Measurements from ENCODE around the gene GREM1.

GREM1 gene

DNA sequence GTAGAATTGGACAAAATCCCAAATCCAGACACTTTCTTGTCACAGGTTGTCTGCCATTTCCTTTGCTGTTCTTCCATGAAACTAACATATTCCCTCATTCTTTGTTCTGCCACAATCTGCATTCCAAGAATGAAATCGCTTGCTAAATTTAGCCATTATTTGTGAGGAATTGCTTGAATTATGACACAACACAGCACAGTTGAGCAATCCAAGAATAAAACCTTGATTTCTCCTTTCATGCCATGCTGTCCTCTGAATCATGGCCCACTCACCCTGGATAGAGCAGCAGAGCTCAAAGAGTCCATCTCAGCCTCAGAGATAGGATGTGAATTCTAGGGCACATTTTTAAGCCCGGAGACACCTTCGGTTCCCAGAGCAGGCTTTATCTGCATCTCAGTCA, 35.2 kb upstream of the GREM1 start:
- no peak overlapping the region for H3K9ac ChIP-seq (ENCODE audit: low read depth, low read length)
- H3K27ac ChIP-seq (ENCODE audit: low read depth, low read length), result no peak overlapping the region
- no peaks in the 10 kb centered on the region for H3K27me3 ChIP-seq (ENCODE audit: control insufficient read depth, insufficient read depth, low read length)
- peaks cover 10% of the 10 kb centered on the region for H3K4me1 ChIP-seq (ENCODE audit: control insufficient read depth, insufficient read depth, low read length)
- 0 out of 2 replicates have a peak, but pooled peaks cover 4% of the 10 kb centered on the region for H3K36me3 ChIP-seq (ENCODE audit: control insufficient read depth, insufficient read depth, low read length)
- no peaks in the 10 kb centered on the region for H3K9me3 ChIP-seq (ENCODE audit: control insufficient read depth, insufficient read depth, low read length)
- no peak overlapping the region for H3K4me3 ChIP-seq (ENCODE audit: low read depth, low read length)

DNA sequence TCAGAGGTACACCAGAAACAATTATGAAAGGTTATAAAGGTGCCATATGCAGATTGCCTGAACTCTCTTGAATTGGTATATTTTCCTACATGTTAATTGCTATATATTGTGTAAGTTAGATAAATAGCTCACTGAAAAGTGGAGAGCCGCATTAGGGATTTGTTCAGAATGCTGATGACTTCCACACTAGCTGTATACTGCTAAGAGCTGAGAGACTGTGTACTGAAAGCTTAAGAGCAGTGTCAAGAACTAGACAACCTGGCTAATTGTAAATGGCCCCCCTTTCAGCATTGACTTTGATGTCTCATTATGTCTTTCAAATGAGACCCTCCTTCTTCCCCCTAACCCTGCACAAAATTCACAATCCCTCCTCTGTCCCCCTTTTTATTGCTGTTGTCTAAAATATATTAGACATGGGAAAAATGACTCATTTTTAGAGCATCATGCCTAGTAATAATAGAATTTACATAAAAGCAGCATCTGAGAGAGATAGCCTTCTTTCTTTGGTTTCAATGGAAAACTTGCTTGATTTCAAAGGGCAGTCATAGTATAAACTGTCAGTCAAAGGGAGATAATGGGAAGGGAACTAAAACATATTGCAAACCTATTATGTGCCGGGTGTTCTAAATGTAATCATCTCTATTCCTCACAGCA, 34.7 kb upstream of the GREM1 start:
- Histone ChIP-seq H3K9ac (ENCODE audit: low read depth, low read length) (no peak overlapping the region), H3K27ac (ENCODE audit: low read depth, low read length) (no peak overlapping the region), H3K36me3 (ENCODE audit: control insufficient read depth, insufficient read depth, low read length) (0 out of 2 replicates have a peak, but pooled peaks cover 4% of the 10 kb centered on the region), H3K9me3 (ENCODE audit: control insufficient read depth, insufficient read depth, low read length) (no peaks in the 10 kb centered on the region), H3K27me3 (ENCODE audit: control insufficient read depth, insufficient read depth, low read length) (no peaks in the 10 kb centered on the region), H3K4me3 (ENCODE audit: low read depth, low read length) (no peak overlapping the region), H3K4me1 (ENCODE audit: control insufficient read depth, insufficient read depth, low read length) (peaks cover 6% of the 10 kb centered on the region; the same call in 1 of the 2 replicates)

DNA sequence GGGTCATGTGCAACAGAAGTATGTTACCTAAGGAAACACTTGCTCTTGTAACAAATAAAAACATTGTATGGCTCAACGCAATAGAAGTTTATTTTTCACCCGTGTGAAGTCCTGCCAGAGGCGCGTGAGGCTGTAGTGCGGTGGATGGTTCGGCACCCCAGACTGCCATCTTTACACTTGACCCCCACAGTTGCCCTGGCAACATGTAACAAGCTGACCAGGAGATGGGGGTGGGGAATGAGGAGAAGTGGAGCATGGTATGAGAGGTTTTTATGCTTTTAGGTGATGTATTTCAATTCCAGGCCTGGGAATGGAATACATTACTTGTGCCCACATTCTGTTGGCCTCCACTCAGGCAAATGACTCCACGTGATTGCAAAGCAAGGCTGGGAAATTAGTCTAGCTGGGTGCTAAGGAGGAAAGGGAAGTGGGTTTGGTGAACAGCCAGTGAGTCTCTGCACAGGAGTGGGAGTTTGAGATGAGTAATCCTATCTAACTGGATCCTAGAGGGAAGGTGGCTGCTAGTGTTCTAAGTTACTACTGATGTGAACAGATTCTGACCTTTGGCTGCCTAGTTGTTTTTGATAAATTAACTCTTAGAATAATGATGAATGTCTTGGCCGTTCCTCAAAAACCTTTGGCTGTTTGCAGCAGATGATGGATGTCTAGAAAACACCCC, 33.8 kb upstream of the GREM1 start:
- H3K4me3 ChIP-seq (ENCODE audit: low read depth, low read length), result no peak overlapping the region
- peaks cover 6% of the 10 kb centered on the region; the same call in 1 of the 2 replicates for H3K4me1 ChIP-seq (ENCODE audit: control insufficient read depth, insufficient read depth, low read length)
- no peaks in the 10 kb centered on the region for H3K27me3 ChIP-seq (ENCODE audit: control insufficient read depth, insufficient read depth, low read length)
- no peak overlapping the region for H3K27ac ChIP-seq (ENCODE audit: low read depth, low read length)
- H3K36me3 ChIP-seq (ENCODE audit: control insufficient read depth, insufficient read depth, low read length), result 0 out of 2 replicates have a peak, but pooled peaks cover 4% of the 10 kb centered on the region
- no peak overlapping the region for H3K9ac ChIP-seq (ENCODE audit: low read depth, low read length)
- no peaks in the 10 kb centered on the region for H3K9me3 ChIP-seq (ENCODE audit: control insufficient read depth, insufficient read depth, low read length)

- H3K9me3 ChIP-seq (ENCODE audit: control insufficient read depth, insufficient read depth, low read length), result no peaks in the 10 kb centered on the region
- peaks cover 6% of the 10 kb centered on the region; the same call in 1 of the 2 replicates for H3K4me1 ChIP-seq (ENCODE audit: control insufficient read depth, insufficient read depth, low read length)
- no peak overlapping the region for H3K27ac ChIP-seq (ENCODE audit: low read depth, low read length)
- H3K9ac ChIP-seq (ENCODE audit: low read depth, low read length), result no peak overlapping the region
- no peaks in the 10 kb centered on the region for H3K27me3 ChIP-seq (ENCODE audit: control insufficient read depth, insufficient read depth, low read length)
- no peak overlapping the region for H3K4me3 ChIP-seq (ENCODE audit: low read depth, low read length)
- H3K36me3 ChIP-seq (ENCODE audit: control insufficient read depth, insufficient read depth, low read length), result 0 out of 2 replicates have a peak, but pooled peaks cover 4% of the 10 kb centered on the region
Observed at GRCh38 chr15:32685576-32685975, 32.2 kb upstream of the GREM1 start.

- no peaks in the 10 kb centered on the region for H3K9me3 ChIP-seq (ENCODE audit: control insufficient read depth, insufficient read depth, low read length)
- peaks cover 6% of the 10 kb centered on the region; the same call in 1 of the 2 replicates for H3K4me1 ChIP-seq (ENCODE audit: control insufficient read depth, insufficient read depth, low read length)
- no peaks in the 10 kb centered on the region for H3K27me3 ChIP-seq (ENCODE audit: control insufficient read depth, insufficient read depth, low read length)
- no peak overlapping the region for H3K4me3 ChIP-seq (ENCODE audit: low read depth, low read length)
- no peak overlapping the region for H3K27ac ChIP-seq (ENCODE audit: low read depth, low read length)
- H3K36me3 ChIP-seq (ENCODE audit: control insufficient read depth, insufficient read depth, low read length), result 0 out of 2 replicates have a peak, but pooled peaks cover 4% of the 10 kb centered on the region
- no peak overlapping the region for H3K9ac ChIP-seq (ENCODE audit: low read depth, low read length)
Observed at GRCh38 chr15:32687556-32687955, 30.2 kb upstream of the GREM1 start.

DNA sequence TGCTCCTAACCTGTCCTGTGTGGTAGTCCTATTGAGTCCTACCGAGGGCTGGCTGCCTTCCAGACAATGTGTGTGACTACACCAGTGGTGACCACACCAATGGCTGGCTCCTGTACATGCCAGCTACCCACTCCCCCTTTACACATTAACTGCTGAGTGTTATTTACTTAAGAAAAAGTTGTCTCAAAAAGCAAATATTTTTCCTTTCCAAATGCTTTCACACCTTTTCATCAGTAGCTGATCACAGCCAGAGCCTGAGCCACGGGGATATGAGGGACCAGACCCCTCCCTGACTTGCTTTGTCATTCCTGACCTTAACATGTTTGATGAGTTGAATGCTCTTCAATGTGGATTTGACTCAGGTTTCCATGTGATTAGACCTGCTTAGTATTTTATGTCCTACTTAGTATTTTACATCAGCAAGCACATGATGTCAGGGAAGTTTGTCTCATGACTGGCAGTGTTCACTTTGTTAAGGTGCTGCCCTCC, 29.6 kb upstream of the GREM1 start:
- Histone ChIP-seq H3K9me3 (ENCODE audit: control insufficient read depth, insufficient read depth, low read length) (no peaks in the 10 kb centered on the region), H3K9ac (ENCODE audit: low read depth, low read length) (no peak overlapping the region), H3K36me3 (ENCODE audit: control insufficient read depth, insufficient read depth, low read length) (0 out of 2 replicates have a peak, but pooled peaks cover 4% of the 10 kb centered on the region), H3K27ac (ENCODE audit: low read depth, low read length) (no peak overlapping the region), H3K27me3 (ENCODE audit: control insufficient read depth, insufficient read depth, low read length) (no peaks in the 10 kb centered on the region), H3K4me1 (ENCODE audit: control insufficient read depth, insufficient read depth, low read length) (peaks cover 6% of the 10 kb centered on the region; the same call in 1 of the 2 replicates), H3K4me3 (ENCODE audit: low read depth, low read length) (no peak overlapping the region)

- H3K36me3 ChIP-seq (ENCODE audit: control insufficient read depth, insufficient read depth, low read length), result no peaks in the 10 kb centered on the region
- no peaks in the 10 kb centered on the region for H3K27me3 ChIP-seq (ENCODE audit: control insufficient read depth, insufficient read depth, low read length)
- H3K9me3 ChIP-seq (ENCODE audit: control insufficient read depth, insufficient read depth, low read length), result no peaks in the 10 kb centered on the region
- H3K4me3 ChIP-seq (ENCODE audit: low read depth, low read length), result no peak overlapping the region
- H3K27ac ChIP-seq (ENCODE audit: low read depth, low read length), result no peak overlapping the region
- peaks cover 3% of the 10 kb centered on the region for H3K4me1 ChIP-seq (ENCODE audit: control insufficient read depth, insufficient read depth, low read length)
- no peak overlapping the region for H3K9ac ChIP-seq (ENCODE audit: low read depth, low read length)
Observed at GRCh38 chr15:32690941-32691688, 26.7 kb upstream of the GREM1 start.

GRCh38 chr15:32691689-32692038, 26.1 kb upstream of the GREM1 start:
- Histone ChIP-seq H3K4me3 (ENCODE audit: low read depth, low read length) (no peak overlapping the region), H3K9ac (ENCODE audit: low read depth, low read length) (no peak overlapping the region), H3K36me3 (ENCODE audit: control insufficient read depth, insufficient read depth, low read length) (no peaks in the 10 kb centered on the region), H3K4me1 (ENCODE audit: control insufficient read depth, insufficient read depth, low read length) (peaks cover 3% of the 10 kb centered on the region), H3K27me3 (ENCODE audit: control insufficient read depth, insufficient read depth, low read length) (no peaks in the 10 kb centered on the region), H3K27ac (ENCODE audit: low read depth, low read length) (no peak overlapping the region), H3K9me3 (ENCODE audit: control insufficient read depth, insufficient read depth, low read length) (no peaks in the 10 kb centered on the region)

- peaks cover 3% of the 10 kb centered on the region for H3K4me1 ChIP-seq (ENCODE audit: control insufficient read depth, insufficient read depth, low read length)
- no peaks in the 10 kb centered on the region for H3K27me3 ChIP-seq (ENCODE audit: control insufficient read depth, insufficient read depth, low read length)
- no peaks in the 10 kb centered on the region for H3K36me3 ChIP-seq (ENCODE audit: control insufficient read depth, insufficient read depth, low read length)
- H3K9me3 ChIP-seq (ENCODE audit: control insufficient read depth, insufficient read depth, low read length), result no peaks in the 10 kb centered on the region
- no peak overlapping the region for H3K9ac ChIP-seq (ENCODE audit: low read depth, low read length)
- H3K27ac ChIP-seq (ENCODE audit: low read depth, low read length), result no peak overlapping the region
- H3K4me3 ChIP-seq (ENCODE audit: low read depth, low read length), result no peak overlapping the region
Observed at GRCh38 chr15:32692286-32692685, 25.5 kb upstream of the GREM1 start.

- Histone ChIP-seq H3K27me3 (ENCODE audit: control insufficient read depth, insufficient read depth, low read length) (no peaks in the 10 kb centered on the region), H3K36me3 (ENCODE audit: control insufficient read depth, insufficient read depth, low read length) (no peaks in the 10 kb centered on the region)
Observed at GRCh38 chr15:32694222-32694983, 23.4 kb upstream of the GREM1 start.

More at GRCh38 chr15:32694222-32694983, 23.4 kb upstream of the GREM1 start:
- Histone ChIP-seq H3K27ac (ENCODE audit: low read depth, low read length) (no peak overlapping the region), H3K9me3 (ENCODE audit: control insufficient read depth, insufficient read depth, low read length) (no peaks in the 10 kb centered on the region), H3K9ac (ENCODE audit: low read depth, low read length) (no peak overlapping the region), H3K4me1 (ENCODE audit: control insufficient read depth, insufficient read depth, low read length) (peaks cover 3% of the 10 kb centered on the region), H3K4me3 (ENCODE audit: low read depth, low read length) (no peak overlapping the region)

Data from HUES48 (cell line).